CD14-positive monocyte (primary cell): ENCODE results near the gene HBG2. TPM values are rescaled to one million over a fixed set of nuclear protein-coding genes. Genes with fewer than 3 reads are reported as not detected.

Source experiments
- DNase-seq, 3 donors: peaks; one replicate each; pipeline ENCODE4 v3.0.0-alpha.2; 2011 to 2022
- H2AFZ ChIP-seq: 2 replicates; pipeline ENCODE4 v1.6.0; 2012; ENCODE audit warnings: mild to moderate bottlenecking, low read depth, low read length, inconsistent platforms; ENCODE audit not compliant: insufficient read depth, poor library complexity, severe bottlenecking
- H3K27ac ChIP-seq, 2 donors: 1 replicate in 1 of 2; 2 replicates in 1 of 2; pipeline ENCODE4 v1.5.1; 2012 to 2013; ENCODE audit warnings: low read length in 2 of 2, control low read depth in 1 of 2, inconsistent platforms in 1 of 2, low read depth in 1 of 2, mild to moderate bottlenecking in 1 of 2
- H3K27me3 ChIP-seq, 2 donors: one replicate each; pipeline versions ENCODE4 v1.6.0 to v1.6.1; 2011 to 2013; ENCODE audit warnings: low read length in 2 of 2; ENCODE audit not compliant: control insufficient read depth in 2 of 2, insufficient read depth in 2 of 2
- H3K36me3 ChIP-seq, 2 donors: replicated peaks in 1 of 2; 1 replicate in 1 of 2; 2 replicates in 1 of 2; pipeline versions ENCODE4 v1.5.1 to v1.6.1; 2012 to 2013; ENCODE audit warnings: low read length in 2 of 2, control low read depth in 1 of 2, inconsistent platforms in 1 of 2, mild to moderate bottlenecking in 1 of 2; ENCODE audit not compliant: insufficient read depth in 2 of 2, control insufficient read depth in 1 of 2
- H3K4me1 ChIP-seq, 2 donors: 1 replicate in 1 of 2; 2 replicates in 1 of 2; pipeline versions ENCODE4 v1.5.1 to v1.6.1; 2012 to 2013; ENCODE audit warnings: low read length in 2 of 2, control low read depth in 1 of 2, inconsistent platforms in 1 of 2, mild to moderate bottlenecking in 1 of 2, moderate library complexity in 1 of 2; ENCODE audit not compliant: insufficient read depth in 2 of 2, control insufficient read depth in 1 of 2
- H3K4me2 ChIP-seq: replicated peaks from 2 replicates; pipeline ENCODE3; 2012; ENCODE audit warnings: low read length, moderate library complexity, mild to moderate bottlenecking; ENCODE audit not compliant: poor library complexity, severe bottlenecking; ENCODE audit errors: extremely low read depth
- H3K4me3 ChIP-seq, 3 experiments: fragments of 200-600 bp in 1 of 3; sonication (generic) in 1 of 3; replicated peaks in 1 of 3; 1 replicate in 2 of 3; 2 replicates in 1 of 3; pipeline ENCODE4 v1.5.1; 2011 to 2013; ENCODE audit warnings: low read length in 3 of 3, mild to moderate bottlenecking in 3 of 3, control low read depth in 2 of 3, low read depth in 2 of 3, inconsistent platforms in 1 of 3, moderate library complexity in 1 of 3
- H3K79me2 ChIP-seq: 2 replicates; pipeline ENCODE4 v1.6.0; 2012; ENCODE audit warnings: mild to moderate bottlenecking, control low read depth, inconsistent platforms, low read length, moderate library complexity; ENCODE audit not compliant: insufficient read depth
- H3K9ac ChIP-seq: 2 replicates; pipeline ENCODE4 v1.6.0; 2017; ENCODE audit warnings: low read length, mild to moderate bottlenecking; ENCODE audit not compliant: insufficient read depth, poor library complexity, severe bottlenecking
- H3K9me3 ChIP-seq, 2 donors: replicated peaks in 1 of 2; 1 replicate in 1 of 2; 2 replicates in 1 of 2; pipeline versions ENCODE4 v1.5.1 to v1.6.1; 2012 to 2013; ENCODE audit warnings: low read length in 2 of 2, control low read depth in 1 of 2; ENCODE audit not compliant: control insufficient read depth in 1 of 2, insufficient read depth in 1 of 2
- H4K20me1 ChIP-seq: 2 replicates; pipeline ENCODE4 v1.6.0; 2012; ENCODE audit warnings: mild to moderate bottlenecking, low read length, control low read depth, moderate library complexity; ENCODE audit not compliant: insufficient read depth
- H3K27ac Mint-ChIP-seq, 7 donors: one replicate each; pipeline ENCODE4 v1.8.0; 2020; ENCODE audit warnings: mild to moderate bottlenecking in 7 of 7, mixed read lengths in 7 of 7, moderate library complexity in 6 of 7, inconsistent platforms in 2 of 7
- H3K27me3 Mint-ChIP-seq, 3 donors: one replicate each; pipeline ENCODE4 v1.8.0; 2021 to 2022; ENCODE audit warnings: low read depth in 3 of 3, mild to moderate bottlenecking in 3 of 3, mixed read lengths in 3 of 3, moderate library complexity in 3 of 3, inconsistent platforms in 1 of 3
- H3K36me3 Mint-ChIP-seq, 2 donors: one replicate each; pipeline ENCODE4 v1.8.0; 2020; ENCODE audit warnings: mixed read lengths in 2 of 2, inconsistent platforms in 1 of 2, mild to moderate bottlenecking in 1 of 2
- H3K4me1 Mint-ChIP-seq: one replicate; pipeline ENCODE4 v1.8.0; 2020; ENCODE audit warnings: mild to moderate bottlenecking, mixed read lengths
- H3K4me3 Mint-ChIP-seq, 2 donors: one replicate each; pipeline ENCODE4 v1.8.0; 2020; ENCODE audit warnings: mild to moderate bottlenecking in 2 of 2, mixed read lengths in 2 of 2, moderate library complexity in 1 of 2
- H3K9me3 Mint-ChIP-seq, 7 donors: one replicate each; pipeline ENCODE4 v1.8.0; 2020 to 2022; ENCODE audit warnings: mixed read lengths in 7 of 7, mild to moderate bottlenecking in 6 of 7, moderate library complexity in 6 of 7, inconsistent platforms in 2 of 7
- CTCF ChIP-seq: fragments of 200-600 bp; IDR thresholded peaks from one replicate; pipeline ENCODE4 v1.8.0; 2022; ENCODE audit warnings: antibody characterized with exemption, mild to moderate bottlenecking
- WGBS: methylation state at CpG from one replicate; pipeline ENCODE4 v1.1.5; 2013; ENCODE audit warnings: missing lambda C conversion rate; ENCODE audit not compliant: insufficient coverage; 5-methylcytosine and 5-hydroxymethylcytosine counted together
- intact Hi-C, 2 donors: fragments of 100-400 bp; cut with micrococcal nuclease; formaldehyde crosslinking; loops; one replicate each; pipeline versions ENCODE4 v1.15.0 to v1.15.1; 2023
- polyA plus RNA-seq, 3 donors: library from polyadenylated mRNA; depleted of rRNA in 1 of 3; unstranded in 2 of 3; stranded (reverse) in 1 of 3; fragments of 300-500 nt in 2 of 3; fragments of >200 nt in 1 of 3; fragmentation: Illumina TruSeq in 2 of 3; gene quantifications; 1 replicate in 2 of 3; 2 replicates in 1 of 3; pipeline ENCODE4 v1.2.3, GENCODE V29; 2012 to 2021

Gene HBG2
- polyA plus RNA-seq, 3 donors = 5.1 TPM; not detected in 2

- Histone ChIP-seq H3K36me3 (no peaks in the 10 kb centered on the region), H3K4me3 (no peak overlapping the region), H3K27ac (no peak overlapping the region), H3K27me3 (no peaks in the 10 kb centered on the region), H3K9me3 (no peaks in the 10 kb centered on the region), H3K4me1 (no peaks in the 10 kb centered on the region), H3K9ac (no peak overlapping the region), H2AFZ (no peak overlapping the region), H3K79me2 (no peaks in the 10 kb centered on the region), H4K20me1 (no peaks in the 10 kb centered on the region), H3K4me2 (no peak overlapping the region)
- H3K36me3 Mint-ChIP-seq = no peaks in the 10 kb centered on the region
- peaks cover 0 to 2% (median 0%) of the 10 kb centered on the region in 7 donors for H3K9me3 Mint-ChIP-seq
- no peaks in the 10 kb centered on the region for H3K4me1 Mint-ChIP-seq
- WGBS = no CpG with 5 or more reads among the region's 2 CpGs
- no peak for DNase-seq
- no peak overlapping the region for H3K4me3 Mint-ChIP-seq
- intact Hi-C loops = no loop called here
- no peak overlapping the region for H3K27ac Mint-ChIP-seq
- TF ChIP-seq CTCF = no peak
- H3K27me3 Mint-ChIP-seq = peaks cover 0 to 2% (median 0%) of the 10 kb centered on the region in 3 donors
Measured at GRCh38 chr11:5242208-5242607, 12.4 kb downstream of the HBG2 start.

GRCh38 chr11:5241458-5241857, 13.1 kb downstream of the HBG2 start:
- H3K36me3 ChIP-seq = no peaks in the 10 kb centered on the region
- H3K9me3 ChIP-seq = no peaks in the 10 kb centered on the region
- H3K36me3 Mint-ChIP-seq = no peaks in the 10 kb centered on the region
- H3K9me3 Mint-ChIP-seq = peaks cover 0 to 2% (median 0%) of the 10 kb centered on the region in 7 donors
- no peak overlapping the region for H2AFZ ChIP-seq
- H3K4me2 ChIP-seq = no peak overlapping the region
- intact Hi-C loops = no loop called here
- no peak overlapping the region for H3K27ac Mint-ChIP-seq
- H3K4me3 ChIP-seq = no peak overlapping the region
- H3K27ac ChIP-seq = no peak overlapping the region
- no peak for DNase-seq
- 40% methylated on average over 1 of the region's 3 CpGs for WGBS
- no peaks in the 10 kb centered on the region for H3K27me3 ChIP-seq
- peaks cover 0 to 2% (median 0%) of the 10 kb centered on the region in 3 donors for H3K27me3 Mint-ChIP-seq
- no peaks in the 10 kb centered on the region for H3K4me1 Mint-ChIP-seq
- no peak overlapping the region for H3K4me3 Mint-ChIP-seq
- H4K20me1 ChIP-seq = no peaks in the 10 kb centered on the region
- H3K4me1 ChIP-seq = no peaks in the 10 kb centered on the region
- TF ChIP-seq CTCF = no peak
- H3K79me2 ChIP-seq = no peaks in the 10 kb centered on the region
- H3K9ac ChIP-seq = no peak overlapping the region
